ENCODE measurements around the gene CDH2. TPM values are rescaled to one million over a fixed set of nuclear protein-coding genes. Genes with fewer than 3 reads are reported as not detected.

Gene CDH2
- total and polyA plus RNA-seq, 4 donors: 14.2 to 49.5 (median 26.4) TPM

- Histone ChIP-seq H3K4me1 (ENCODE audit: control insufficient read depth in 4 of 4, insufficient read depth in 4 of 4, low read length in 3 of 4) (peaks cover 0 to 28% (median 4%) of the 10 kb centered on the region in 4 donors), H3K9ac (ENCODE audit: low read depth in 1 of 2, low read length in 2 of 2) (no peak overlapping the region), H3K36me3 (ENCODE audit: control insufficient read depth in 4 of 4, insufficient read depth in 3 of 4, low read depth in 1 of 4, low read length in 3 of 4) (no peaks in the 10 kb centered on the region), H3K4me3 (ENCODE audit: low read depth in 1 of 3, low read length in 3 of 3) (peak overlapping the region in 2 of 3 donors; percentile 19 to 34), H3K27ac (ENCODE audit: low read depth in 1 of 2, low read length in 2 of 2) (peak overlapping the region; percentile 6 to 63), H3K9me3 (ENCODE audit: control insufficient read depth in 4 of 4, low read length in 3 of 4) (no peaks in the 10 kb centered on the region), H3K27me3 (ENCODE audit: control insufficient read depth in 4 of 4, insufficient read depth in 4 of 4, low read length in 3 of 4) (no peaks in the 10 kb centered on the region)
- WGBS: 21% methylated on average over 5 of the region's 5 CpGs
- TF ChIP-seq EGR1 (IDR thresholded peaks at IDR 0.05; ENCODE audit: low read depth in 2 of 2) (peak in 1 of 2 donors; percentile 26), ATF3 (IDR thresholded peaks at IDR 0.05) (no peak), TAF1 (conservative IDR thresholded peaks at IDR 0.05) (no peak), NR2F2 (IDR thresholded peaks at IDR 0.05) (no peak), HNF4G (IDR thresholded peaks at IDR 0.05) (no peak), RXRA (IDR thresholded peaks at IDR 0.05) (peak in 1 of 2 donors; percentile 16), FOXA1 (IDR thresholded peaks at IDR 0.05) (no peak), ZBTB33 (IDR thresholded peaks at IDR 0.05) (no peak), GABPA (IDR thresholded peaks at IDR 0.05 in 1 of 2, conservative IDR thresholded peaks at IDR 0.05 in 1 of 2) (no peak), RAD21 (IDR thresholded peaks at IDR 0.05) (peak; percentile 23 to 28), YY1 (IDR thresholded peaks at IDR 0.05) (peak; percentile 46), MAX (IDR thresholded peaks at IDR 0.05) (no peak), SP1 (IDR thresholded peaks at IDR 0.05) (peak; percentile 22), FOXA2 (IDR thresholded peaks at IDR 0.05) (no peak), CTCF (IDR thresholded peaks at IDR 0.05; ENCODE audit: low read depth, low read length, missing input control) (no peak), HNF4A (conservative IDR thresholded peaks at IDR 0.05) (peak; percentile 40 to 42), REST (IDR thresholded peaks at IDR 0.05) (no peak), JUND (IDR thresholded peaks at IDR 0.05) (no peak)
- DNase-seq (ENCODE audit: low spot score): no peak
Observed at GRCh38 chr18:28036488-28036887, 140.4 kb downstream of the CDH2 start.
